Ishikawa (cell line): Measurements from ENCODE around the gene MDM1.

Source experiments
- CREB1 ChIP-seq: IDR thresholded peaks from 2 replicates; pipeline ENCODE4 v1.6.1; 2012; ENCODE audit warnings: low read depth
- EGR1 ChIP-seq: IDR thresholded peaks from 2 replicates; pipeline ENCODE4 v1.6.1; 2012
- EP300 ChIP-seq: IDR thresholded peaks from 2 replicates; pipeline ENCODE4 v1.6.1; 2012; ENCODE audit warnings: borderline replicate concordance
- FOXM1 ChIP-seq: IDR thresholded peaks from 2 replicates; pipeline ENCODE4 v1.6.1; 2012; ENCODE audit warnings: low read depth, borderline replicate concordance
- TAF1 ChIP-seq: IDR thresholded peaks from 2 replicates; pipeline ENCODE4 v1.6.1; 2012; ENCODE audit warnings: low read depth, mild to moderate bottlenecking
- TEAD4 ChIP-seq: IDR thresholded peaks from 2 replicates; pipeline ENCODE4 v1.6.1; 2012
- YY1 ChIP-seq: IDR thresholded peaks from 2 replicates; pipeline ENCODE4 v1.6.1; 2012; ENCODE audit warnings: low read depth
- TF ChIP-seq, protein P1 (sequence below): IDR thresholded peaks from 2 replicates; pipeline ENCODE4 v1.6.1; 2012; ENCODE audit warnings: low read depth, mild to moderate bottlenecking

DNA sequence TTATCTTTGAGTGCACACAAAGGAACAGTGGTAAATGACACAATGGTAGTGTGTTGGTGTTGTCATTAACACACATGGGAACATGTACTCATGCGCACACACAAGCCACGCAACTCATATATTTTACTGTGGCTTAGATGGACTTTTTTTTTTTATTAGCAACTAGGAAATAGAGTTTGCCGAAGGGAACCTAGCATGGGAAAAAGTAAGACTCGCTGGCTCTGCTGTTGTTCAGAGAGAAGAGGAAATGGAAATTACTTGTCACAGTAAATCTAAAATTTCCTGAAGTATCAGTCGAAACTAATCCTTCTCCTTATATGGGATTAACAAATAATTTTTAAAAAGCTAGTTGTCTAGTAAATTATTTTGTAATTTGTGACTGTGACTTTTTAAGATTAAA is 45.1 kb downstream of the MDM1 start:
- TF ChIP-seq EGR1 (no peak), TAF1 (no peak), CREB1 (no peak), EP300 (no peak), YY1 (no peak), TEAD4 (no peak), FOXM1 (no peak)
- TF ChIP-seq, protein P1, sequence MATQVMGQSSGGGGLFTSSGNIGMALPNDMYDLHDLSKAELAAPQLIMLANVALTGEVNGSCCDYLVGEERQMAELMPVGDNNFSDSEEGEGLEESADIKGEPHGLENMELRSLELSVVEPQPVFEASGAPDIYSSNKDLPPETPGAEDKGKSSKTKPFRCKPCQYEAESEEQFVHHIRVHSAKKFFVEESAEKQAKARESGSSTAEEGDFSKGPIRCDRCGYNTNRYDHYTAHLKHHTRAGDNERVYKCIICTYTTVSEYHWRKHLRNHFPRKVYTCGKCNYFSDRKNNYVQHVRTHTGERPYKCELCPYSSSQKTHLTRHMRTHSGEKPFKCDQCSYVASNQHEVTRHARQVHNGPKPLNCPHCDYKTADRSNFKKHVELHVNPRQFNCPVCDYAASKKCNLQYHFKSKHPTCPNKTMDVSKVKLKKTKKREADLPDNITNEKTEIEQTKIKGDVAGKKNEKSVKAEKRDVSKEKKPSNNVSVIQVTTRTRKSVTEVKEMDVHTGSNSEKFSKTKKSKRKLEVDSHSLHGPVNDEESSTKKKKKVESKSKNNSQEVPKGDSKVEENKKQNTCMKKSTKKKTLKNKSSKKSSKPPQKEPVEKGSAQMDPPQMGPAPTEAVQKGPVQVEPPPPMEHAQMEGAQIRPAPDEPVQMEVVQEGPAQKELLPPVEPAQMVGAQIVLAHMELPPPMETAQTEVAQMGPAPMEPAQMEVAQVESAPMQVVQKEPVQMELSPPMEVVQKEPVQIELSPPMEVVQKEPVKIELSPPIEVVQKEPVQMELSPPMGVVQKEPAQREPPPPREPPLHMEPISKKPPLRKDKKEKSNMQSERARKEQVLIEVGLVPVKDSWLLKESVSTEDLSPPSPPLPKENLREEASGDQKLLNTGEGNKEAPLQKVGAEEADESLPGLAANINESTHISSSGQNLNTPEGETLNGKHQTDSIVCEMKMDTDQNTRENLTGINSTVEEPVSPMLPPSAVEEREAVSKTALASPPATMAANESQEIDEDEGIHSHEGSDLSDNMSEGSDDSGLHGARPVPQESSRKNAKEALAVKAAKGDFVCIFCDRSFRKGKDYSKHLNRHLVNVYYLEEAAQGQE: no peak
